NCI-H146 treated with DMSO at 0.1 percent for 48 hours (cell line): ENCODE results near the gene GTF2H3.

Experiments
- DNase-seq: peaks from one replicate; lab custom pipeline; 2025; ENCODE audit not compliant: unreplicated experiment; lab: John Stamatoyannopoulos, UW

Gene GTF2H3

DNA sequence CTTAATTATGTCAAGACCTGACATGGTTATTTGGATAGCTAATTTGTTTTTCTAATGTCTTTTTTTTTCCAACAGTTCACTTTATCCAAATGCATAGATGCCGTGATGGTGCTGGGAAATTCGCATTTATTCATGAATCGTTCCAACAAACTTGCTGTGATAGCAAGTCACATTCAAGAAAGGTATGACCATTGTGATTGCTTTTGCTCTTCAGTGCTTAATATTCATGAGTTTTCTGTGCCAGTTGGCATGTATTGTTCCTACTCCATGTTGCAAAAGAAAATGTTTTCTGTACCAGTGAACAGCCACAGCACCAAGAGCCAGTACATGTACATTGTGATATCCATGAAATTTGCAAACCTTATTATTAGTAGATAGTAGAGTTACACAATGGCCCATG, 11.8 kb downstream of the GTF2H3 start:
- DNase-seq = no peak

DNA sequence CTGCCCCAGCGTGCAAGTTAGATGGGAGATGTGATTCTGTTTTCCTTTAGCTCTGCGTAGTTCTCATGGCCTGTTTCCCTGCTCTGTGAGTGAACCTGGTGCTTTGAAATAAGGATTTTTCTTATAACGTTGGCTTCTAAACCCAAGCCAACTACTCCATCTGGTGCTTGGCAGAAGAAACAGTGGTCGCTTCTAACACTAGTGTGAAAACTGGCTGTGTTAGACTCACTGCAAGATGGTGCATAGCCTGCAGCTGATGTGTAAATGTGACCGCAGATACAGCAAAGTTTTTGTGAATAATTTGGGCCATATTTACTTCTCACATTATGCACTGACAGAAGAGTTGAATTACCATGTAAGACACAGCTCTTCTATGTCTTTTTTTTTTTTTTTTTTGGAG, 12.2 kb downstream of the GTF2H3 start:
- no peak for DNase-seq

DNA sequence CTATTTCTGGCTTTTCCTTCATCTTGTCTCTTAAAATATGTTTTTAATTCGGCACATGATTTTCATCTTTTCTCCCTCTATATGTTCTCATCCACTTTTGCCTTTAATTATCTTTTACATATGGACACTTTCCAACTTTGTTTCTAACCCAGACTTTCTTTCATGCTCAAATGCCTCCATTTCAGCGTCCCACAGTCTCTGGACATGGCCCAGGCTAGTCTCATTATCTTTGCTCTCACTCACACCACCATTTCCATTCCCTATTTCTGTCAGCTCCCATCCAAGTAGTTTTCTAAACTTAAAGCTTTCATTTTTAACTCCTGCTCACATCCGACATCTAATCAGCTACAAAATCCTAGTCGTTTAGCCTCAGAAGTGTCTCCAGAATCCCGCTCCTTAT, 14.8 kb downstream of the GTF2H3 start:
- no peak for DNase-seq

DNA sequence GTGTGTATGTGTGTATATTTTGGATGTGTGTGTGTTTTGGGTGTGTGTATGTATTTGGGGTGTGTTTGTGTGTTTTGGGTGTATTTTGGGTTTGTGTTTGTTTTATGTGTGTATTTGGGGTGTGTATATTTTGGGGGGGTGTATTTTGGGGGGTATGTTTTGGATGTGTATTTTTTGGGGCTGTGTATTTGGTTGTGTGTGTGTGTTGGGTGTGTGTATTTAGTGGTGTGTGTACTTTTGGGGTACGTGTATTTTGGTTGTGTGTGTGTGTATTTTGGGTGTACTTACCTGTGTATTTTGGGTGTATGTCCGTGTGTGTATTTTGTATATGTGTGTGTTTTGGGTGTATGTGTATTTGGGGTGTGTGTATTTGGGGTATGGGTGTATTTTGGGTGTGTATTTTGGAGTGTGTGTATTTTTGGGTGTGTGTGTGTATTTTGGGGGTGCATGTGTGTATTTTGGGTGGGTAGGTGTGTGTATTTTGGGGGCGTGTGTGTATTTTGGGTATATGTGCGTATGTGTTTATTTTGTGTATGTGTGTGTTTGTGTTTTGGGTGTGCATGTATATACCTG, 20.6 kb downstream of the GTF2H3 start:
- no peak for DNase-seq

DNA sequence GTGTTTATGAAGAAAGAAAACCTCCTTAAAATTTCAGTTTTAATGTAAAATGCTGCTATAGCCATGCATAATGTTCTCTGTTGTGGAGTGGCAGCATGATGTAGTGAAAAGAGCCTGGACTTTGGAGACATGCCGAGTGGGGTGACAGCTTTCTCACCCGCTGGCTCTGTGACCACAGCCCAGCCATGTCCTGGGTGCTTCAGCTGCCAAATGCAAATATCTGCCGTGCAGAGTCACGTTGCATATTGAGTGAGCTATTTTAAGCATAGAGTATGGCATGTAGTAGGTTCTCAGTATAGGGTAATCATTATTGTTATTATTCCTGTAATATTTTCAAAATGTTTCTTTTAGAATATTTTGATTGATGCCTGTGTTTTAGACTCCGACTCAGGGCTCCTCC, 21.8 kb downstream of the GTF2H3 start:
- DNase-seq = no peak

DNA sequence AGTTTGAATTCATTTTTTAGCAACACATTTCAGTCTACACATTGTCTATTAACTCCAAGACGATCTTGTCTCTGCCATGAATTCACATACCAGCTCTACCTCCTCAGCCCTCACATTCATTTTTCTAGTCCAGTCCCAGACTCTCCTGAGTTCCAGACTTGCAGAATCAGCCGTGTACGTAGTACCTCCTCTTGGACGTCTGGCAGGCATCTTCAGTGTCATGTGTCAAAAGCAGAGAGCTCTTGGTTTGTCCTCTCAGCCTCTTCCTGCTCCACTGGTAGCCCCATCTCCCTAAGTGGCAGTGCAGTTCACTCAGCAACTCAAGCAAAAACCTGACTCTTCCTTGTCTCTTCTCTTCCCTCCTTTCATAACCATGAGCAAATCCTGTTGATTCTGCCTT, 22.8 kb downstream of the GTF2H3 start:
- no peak for DNase-seq

DNA sequence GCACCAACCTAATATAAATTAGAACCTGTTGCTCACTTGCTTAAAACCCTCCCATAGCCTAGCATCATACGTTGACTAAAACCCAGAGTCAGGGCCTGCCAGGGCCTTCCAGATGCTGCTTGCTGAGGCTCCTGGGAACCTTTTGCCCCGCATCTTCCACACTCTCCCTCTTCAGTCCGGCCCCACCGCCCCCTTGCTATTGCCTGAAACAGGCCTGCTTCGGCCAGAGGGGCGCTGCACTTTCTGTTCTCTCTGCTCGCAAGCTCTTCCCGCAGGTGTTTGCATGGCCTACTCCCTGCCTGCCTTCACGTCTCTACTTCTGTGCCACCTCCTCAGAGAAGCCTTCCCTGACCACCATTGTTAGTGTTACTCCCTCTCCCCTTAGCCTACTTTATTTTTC, 23.6 kb downstream of the GTF2H3 start:
- no peak for DNase-seq

DNA sequence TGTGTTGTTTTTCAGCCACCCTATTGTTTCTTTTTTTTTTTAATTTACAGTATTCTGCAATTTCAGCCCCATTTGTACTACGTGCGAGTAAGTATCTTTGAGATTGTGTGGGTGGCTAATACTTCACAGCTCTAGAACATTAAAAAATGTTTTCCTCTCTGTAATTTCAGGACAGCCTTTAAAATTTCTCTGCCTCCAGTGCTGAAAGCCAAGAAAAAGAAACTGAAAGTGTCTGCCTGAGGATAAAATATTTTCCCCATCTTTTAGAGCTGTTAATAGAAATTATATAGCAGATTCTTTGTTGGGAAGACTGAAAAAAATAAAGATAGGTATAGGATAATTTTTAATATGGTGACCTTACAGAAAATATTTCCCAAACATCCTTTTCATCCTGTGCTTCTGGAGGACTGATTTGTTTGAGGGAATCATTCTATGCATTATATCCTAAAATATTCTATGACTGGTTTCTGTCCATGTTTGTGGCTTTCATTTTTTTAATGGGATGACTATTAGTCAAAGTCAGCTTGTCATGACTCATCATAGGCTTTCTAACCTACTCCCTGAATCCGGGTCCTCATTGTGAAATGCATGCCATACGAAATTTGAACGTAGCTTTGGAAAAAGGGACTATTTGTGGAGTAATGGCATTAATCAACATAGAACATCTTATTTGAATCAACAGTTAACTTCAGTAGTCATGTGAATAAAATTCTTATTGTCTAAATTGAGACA, 26.5 kb downstream of the GTF2H3 start:
- no peak for DNase-seq

DNA sequence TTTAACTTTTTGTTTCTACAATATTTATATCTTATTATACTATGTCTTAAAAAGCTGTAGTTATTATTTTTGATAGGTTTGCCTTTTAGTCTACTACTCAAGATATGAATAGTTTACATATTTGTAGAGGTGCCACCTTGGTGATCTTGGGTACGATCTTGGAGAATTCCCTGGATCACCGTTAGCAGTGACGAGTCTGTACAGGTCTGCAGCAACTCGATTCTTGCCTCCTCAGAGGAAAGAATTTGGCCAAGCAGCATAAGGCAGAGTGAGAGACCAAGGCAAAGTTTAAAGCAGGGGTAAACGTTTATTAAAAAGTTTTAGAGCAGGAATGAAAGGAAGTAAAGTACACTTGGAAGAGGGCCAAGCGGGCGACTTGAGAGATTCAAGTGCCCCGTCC, 34.1 kb downstream of the GTF2H3 start:
- DNase-seq = no peak

DNA sequence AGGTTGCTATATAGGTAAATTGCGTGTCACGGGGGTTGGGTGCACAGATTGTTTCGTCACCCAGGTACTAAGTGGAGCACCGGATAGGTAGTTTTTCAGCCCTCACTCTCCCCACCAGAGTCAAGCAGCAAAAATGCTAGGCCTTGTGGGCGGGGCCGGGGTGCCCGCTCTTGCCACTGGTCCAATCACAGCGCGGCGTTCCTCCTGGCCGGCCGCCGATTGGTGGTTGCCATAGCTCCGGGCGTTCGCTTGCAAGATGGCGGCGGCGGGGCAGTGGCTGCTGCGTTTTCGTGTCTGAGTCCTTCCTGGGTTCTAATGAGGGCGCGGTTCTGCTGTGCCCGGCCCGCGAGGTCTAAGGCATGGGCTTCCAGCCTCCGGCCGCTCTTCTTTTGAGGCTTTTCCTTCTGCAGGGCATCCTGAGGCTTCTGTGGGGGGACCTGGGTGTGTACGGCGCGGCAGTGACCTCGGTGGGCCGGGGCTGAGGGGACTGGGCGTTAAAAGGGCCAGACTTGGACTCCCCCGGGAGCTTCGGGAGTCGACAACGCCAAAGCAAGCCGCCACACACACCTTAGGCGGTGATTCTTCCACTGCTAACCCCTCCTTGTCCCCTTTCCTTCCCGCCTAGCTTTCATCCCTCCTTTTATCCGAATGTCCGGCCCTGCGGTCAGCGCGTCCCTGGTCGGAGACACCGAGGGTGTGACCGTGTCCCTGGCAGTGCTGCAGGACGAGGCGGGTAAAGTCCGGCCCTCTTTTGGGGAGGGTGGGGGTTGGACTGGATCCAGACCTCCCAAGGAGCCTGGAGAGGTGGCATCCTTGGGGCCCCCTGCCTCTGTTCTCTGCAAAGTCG, 37.5 kb downstream of the GTF2H3 start, which contains the start of gene TCTN2:
TSS of gene TCTN2 (plus strand) at position 232 of the 847 bp plus-strand sequence. CDS start at position 360, 128 bp downstream.
- DNase-seq = peak; percentile 83

DNA sequence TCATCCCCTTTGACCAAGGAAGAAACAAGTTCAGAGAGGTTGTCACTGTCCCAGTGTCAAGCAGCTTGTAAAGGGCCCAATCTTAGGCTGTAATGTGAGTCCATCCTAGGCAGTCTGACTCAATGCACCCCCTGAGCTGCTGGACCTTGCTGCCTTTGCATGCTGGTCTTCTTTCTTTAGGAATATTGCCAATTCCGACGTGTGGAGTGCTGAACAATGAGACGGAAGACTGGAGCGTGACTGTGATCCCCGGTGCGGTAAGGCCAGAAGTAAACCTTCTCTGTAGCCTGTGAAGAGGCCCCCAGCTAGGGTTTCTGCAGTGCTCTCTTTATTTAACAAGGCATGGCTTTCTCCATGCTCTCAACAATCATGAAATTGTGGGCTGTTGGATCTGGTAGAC, 38.2 kb downstream of the GTF2H3 start:
- DNase-seq = no peak

DNA sequence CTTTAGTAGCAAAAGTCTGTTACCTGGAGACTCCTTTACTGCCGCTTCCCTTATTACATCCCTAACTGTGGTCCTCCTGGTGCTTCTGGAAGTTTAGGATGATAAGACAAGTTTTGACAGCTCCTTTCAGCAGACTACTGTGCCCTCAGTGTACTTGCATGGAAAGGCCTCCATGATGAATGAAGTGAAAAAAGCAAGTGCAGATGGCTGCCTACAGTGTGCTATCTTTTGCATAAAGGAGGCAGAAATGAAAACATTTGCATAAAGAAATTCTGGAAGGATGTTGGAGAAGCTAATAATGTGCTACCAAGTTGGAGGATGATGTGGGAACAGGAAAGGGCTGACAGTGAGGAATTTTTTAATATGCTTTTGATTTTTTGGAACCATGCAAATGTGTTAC, 41.8 kb downstream of the GTF2H3 start:
- no peak for DNase-seq

DNA sequence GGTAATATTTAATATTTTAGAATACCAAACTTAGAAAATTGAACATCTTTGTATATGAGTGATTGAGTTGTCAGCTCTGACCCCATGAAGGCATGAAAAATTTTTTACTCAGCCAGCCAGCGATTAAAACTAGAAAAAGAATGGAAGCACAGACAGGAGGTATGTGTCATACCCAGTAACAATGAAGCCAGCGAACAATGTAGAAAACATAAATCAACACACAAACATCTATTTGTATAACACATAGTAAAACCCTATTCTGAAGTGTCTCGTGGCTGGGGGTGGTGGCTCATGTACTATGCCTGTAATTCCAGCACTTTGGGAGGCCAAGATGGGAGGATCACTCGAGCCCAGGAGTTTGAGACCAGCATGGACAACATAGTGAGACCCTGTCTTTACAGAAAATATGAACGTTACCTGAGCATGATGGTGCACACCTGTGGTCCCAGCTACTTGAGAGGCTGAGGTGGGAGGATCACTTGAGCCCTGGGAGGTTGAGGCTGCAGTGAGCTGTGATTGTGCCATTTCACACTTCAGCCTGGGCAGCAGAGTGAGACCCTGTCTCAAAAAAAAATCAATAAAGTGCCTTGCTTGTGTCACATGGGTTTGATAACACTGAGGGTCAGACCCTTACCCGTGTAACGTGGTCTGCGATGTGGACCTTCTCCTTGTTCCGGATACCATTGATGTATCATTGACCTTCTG, 43.1 kb downstream of the GTF2H3 start:
- no peak for DNase-seq

DNA sequence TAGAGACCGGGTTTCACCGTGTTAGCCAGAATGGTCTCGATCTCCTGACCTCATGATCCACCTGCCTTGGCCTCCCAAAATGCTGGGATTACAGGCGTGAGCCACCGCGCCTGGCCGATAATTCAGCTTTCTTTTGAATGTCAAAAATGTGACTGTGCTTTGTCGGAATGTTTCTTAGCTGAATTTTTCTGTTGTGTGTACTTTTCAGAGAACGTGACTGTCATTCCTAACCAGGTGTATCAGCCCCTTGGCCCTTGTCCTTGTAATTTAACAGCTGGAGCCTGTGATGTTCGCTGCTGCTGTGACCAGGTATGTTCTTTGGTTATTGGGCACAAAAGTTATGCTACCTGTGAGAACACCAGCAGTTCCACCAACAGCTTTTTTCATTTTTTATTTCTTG, 45.4 kb downstream of the GTF2H3 start:
- no peak for DNase-seq

DNA sequence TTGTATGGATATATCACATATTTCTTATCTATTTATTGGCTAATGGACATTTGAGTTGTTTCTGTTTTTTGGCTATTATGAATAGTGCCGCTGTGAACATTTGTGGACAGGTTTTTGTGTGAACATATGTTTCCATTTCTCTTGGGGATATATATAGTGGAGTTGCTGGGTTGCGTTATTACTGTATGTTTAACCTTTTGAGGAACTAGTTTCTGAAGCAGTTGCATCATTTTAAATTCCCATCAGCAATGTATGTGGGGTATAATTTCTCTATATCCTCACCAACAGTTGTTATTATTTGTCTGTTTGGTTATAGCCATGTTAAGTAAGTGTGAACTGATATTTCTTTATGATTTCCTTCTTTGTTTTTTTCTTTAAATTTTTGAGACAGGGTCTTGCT, 48.0 kb downstream of the GTF2H3 start:
- no peak for DNase-seq

DNA sequence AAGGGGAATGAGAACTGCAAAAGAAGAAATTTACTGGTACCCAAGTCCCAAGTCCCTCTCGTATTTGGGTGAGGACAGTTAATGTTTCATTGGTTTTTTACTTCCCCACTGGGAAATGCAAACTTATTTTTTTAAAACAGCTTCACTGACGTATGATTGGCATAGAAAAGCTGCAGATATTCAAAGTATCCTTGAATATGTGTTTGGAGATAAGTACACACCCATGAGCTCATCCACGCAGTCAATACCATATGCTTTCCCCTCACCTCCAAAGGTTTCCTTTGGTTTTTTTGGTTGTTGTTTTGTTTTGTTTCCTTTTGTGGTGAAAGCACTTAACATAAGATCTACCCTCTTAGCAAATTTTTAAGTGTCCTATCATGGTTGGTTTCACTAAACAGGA, 50.3 kb downstream of the GTF2H3 start:
- no peak for DNase-seq

DNA sequence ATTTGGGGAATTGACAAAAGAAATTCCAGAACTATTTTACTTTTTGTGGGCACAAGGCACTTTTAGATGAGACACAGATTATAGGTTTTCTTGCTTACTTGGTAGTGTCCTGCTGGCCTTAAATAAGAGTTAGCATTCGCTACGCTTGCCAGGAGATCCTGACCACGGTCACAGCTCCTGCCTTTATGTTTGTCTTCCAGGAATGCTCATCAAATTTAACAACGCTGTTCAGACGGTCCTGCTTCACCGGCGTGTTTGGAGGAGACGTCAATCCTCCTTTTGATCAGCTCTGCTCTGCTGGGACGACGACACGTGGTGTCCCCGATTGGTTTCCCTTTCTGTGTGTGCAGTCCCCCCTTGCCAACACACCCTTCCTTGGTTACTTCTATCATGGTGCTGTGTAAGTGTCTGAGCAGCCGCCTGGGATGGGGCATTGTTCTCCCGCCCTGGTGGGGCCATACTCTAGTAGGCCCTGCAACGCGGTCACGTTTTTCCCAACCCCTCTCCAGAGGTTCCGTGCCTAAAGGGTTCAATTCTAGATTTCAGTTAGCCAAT, 53.1 kb downstream of the GTF2H3 start:
- DNase-seq = no peak

DNA sequence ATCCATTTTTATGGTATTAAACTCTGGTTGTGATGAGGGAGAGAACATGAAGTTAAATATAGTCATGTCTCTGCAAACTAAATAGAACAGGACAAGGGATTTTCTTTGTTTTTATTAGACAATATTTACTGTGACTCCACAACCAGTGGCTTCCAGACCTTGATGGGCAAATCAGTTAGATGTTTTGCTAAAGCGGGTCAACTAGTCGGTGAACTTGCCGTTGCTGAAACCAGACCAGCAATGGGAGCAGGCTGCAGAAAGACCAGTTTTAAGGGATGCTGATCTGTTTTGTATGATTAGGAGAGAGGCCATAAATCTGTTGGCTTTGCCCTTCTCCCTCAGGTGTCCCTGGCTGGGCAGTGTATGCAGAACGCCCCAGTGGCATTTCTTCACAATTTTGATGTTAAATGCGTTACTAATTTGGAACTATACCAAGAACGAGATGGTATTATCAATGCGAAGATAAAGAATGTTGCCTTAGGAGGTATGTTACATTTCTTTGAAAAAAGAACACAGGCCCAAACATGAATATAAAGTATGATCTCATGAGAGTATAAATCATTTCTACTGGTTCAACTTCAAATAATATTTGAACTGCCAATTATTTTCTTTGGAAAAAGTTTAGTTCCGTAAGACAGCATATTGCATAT, 56.7 kb downstream of the GTF2H3 start:
- no peak for DNase-seq

DNA sequence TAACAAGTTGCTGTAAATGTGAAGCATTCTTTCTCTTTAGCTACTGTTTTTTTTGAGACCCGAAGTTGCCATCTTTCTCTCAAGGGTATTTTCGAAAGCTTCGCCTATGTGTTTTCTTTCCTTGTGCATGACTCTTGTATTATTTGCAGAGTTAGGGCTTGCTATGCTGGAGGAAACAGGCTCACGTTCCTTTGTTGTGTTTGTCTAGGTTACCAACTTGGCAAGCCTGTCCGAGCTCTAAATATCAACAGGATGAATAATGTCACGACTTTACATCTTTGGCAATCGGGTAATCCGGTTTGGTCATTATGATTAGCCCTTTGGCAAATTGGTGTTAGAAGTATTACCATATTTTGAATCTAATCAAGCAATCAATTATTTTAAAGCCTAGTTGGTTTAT, 62.6 kb downstream of the GTF2H3 start:
- DNase-seq = no peak

DNA sequence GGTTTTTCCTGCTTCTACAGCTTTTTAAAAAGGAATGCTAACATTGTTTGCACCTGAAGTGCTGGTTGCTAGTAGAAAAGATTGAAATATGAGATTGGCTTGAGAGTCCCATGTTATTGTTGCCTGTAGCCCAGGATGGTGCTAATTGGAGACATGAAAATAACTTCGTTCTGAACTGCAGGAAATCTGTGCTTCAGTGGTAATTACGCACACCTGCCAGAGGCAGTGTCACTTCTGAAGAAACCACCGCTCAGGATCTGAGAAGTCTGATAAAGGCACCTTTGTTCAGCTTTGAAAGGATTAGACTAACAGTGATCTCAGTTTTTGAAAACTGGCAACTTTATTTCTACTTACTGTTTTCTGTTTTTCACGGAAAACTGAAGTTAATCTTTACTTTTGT, 63.0 kb downstream of the GTF2H3 start:
- DNase-seq = peak; percentile 32

DNA sequence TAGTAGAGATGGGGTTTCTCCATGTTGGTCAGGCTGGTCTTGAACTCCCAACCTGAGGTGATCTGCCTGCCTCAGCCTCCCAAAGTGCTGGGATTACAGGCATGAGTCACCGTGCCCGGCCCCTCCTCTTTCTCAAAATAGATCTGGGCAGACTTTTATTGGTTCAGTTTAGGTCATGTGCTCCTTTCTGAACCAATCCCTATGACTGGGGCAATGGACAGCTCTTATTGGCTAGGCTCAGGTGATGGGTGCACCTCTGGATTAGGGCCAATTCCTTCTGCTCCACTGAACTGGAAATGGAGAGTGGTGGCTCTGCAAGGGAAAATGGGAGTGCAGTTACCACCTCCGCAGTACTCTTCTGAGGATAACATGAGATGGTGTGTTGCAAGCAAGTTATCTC, 72.3 kb downstream of the GTF2H3 start:
- DNase-seq = no peak
